ENCODE data around the gene RHD.
"Not testable (repeated sequence)": the region's sequence is repeated elsewhere in the genome, so short reads cannot be mapped to it uniquely, and the experiment has no call there.

The RHD gene

DNA sequence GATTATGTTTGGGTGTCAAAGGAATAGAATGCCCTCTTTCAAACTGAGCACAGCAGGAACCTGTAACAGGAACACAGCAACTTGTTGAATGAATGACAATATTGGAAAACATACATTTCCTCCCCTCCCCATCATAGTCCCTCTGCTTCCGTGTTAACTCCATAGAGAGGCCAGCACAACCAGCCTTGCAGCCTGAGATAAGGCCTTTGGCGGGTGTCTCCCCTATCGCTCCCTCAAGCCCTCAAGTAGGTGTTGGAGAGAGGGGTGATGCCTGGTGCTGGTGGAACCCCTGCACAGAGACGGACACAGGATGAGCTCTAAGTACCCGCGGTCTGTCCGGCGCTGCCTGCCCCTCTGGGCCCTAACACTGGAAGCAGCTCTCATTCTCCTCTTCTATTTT is at the start of gene RHD:
TSS of gene RHD (plus strand) at position 272 of the 400 bp plus-strand sequence. CDS start at position 311, 39 bp downstream.
- not testable (repeated sequence) for DNase-seq

GRCh38 chr1:25222606-25223005 is 49.7 kb upstream of the RHD start:
- DNase-seq: no peak

DNA sequence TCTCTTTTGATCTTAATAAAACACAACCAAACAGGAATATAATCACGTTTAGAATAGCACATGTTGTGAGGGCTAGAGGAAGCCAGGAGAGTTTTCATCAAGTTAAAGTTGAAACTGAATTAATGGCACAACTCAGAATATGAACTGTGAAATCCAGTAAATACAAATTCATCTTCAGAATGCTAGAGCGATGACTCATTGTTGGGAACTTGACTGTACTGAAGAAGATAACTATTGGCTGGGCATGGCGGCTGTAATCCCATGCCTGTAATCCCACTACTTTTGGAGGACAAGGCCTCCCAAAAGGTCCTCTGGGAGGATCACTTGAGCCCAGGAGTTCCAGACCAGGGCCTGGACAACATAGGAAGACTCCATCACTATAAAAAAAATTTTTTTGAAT is 48.8 kb upstream of the RHD start:
- DNase-seq: no peak

- DNase-seq: peak; percentile 94
These were observed 40.1 kb upstream of the RHD start, which contains the start of gene SYF2 for GRCh38 chr1:25232027-25232865. Gene SYF2 (minus strand): TSS chr1:25232502. CDS start chr1:25232467, 35 bp downstream.

- DNase-seq: peak; percentile 66
These were observed 39.2 kb upstream of the RHD start for GRCh38 chr1:25232866-25233784.

- not testable (repeated sequence) for DNase-seq
These were observed 36.9 kb upstream of the RHD start for GRCh38 chr1:25235411-25235810.

GRCh38 chr1:25236261-25236660 is 36.0 kb upstream of the RHD start:
- DNase-seq: not testable (repeated sequence)

DNA sequence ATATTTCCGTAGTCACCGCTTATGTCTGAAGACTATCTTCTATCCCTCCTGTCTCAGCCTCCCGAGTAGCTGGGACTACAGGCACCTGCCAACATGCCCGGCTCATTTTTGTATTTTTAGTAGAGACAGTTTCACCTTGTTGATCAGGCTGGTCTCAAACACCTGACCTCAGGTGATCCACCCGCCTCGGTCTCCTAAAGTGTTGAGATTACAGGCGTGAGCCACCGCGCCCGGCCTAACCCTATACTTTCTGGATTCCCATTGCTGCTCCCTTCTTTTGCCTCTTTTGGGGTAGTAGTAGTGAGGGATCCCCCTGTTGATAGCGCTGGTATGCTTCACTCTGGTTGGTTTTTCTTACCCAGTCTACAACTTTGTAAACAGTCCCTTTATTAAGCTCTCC is 34.3 kb upstream of the RHD start:
- no peak for DNase-seq

- peak; percentile 96 for DNase-seq
These were observed 32.4 kb upstream of the RHD start for GRCh38 chr1:25239681-25240541.

GRCh38 chr1:25243907-25244306 is 28.4 kb upstream of the RHD start:
- no peak for DNase-seq

DNA sequence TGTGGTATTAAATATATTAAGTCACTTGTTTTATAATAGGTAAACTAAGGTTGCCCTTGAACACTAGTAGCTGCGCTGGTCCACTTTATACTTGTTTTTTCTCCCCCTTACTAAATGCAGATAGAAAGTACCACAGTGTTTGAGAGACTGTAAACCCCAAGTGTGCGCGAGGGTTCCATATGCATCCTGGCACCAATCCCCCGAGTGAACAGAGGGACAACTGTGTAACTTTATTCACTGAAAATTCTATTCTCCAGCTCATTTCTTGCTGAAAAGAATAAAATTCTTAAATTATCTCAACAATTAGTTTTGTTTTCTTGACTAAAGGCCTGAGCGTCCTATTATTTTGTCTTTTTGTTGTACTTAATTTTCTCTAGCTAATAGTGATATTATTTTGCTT is 26.9 kb upstream of the RHD start:
- no peak for DNase-seq

- DNase-seq: no peak
These were observed 26.3 kb upstream of the RHD start for GRCh38 chr1:25245809-25246599.

DNA sequence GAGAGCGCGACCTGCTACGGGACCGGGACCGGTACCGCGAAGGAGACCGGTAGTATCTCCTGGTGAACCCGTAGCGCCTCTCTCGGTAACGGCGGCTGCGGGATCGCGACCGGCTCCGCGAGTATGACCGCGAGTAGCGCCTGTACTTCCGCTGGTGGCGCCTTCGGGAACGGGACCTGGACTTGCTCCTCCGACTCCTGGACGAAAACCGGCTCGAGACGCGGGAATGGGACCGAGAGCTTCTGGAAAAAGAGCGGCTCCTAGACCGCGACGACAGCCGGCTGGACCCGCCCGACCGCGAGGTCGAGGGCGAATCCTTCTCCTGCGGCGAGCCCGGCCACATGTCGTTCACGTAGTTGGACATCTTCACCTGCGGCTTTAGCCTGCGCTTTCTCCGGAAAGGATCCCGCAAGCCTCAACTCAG is 25.7 kb upstream of the RHD start:
- DNase-seq: peak; percentile 55

GRCh38 chr1:25247024-25247828 is 25.1 kb upstream of the RHD start, which contains the start of gene RSRP1:
Gene RSRP1 (minus strand): TSS chr1:25247454. CDS start chr1:25246963, 491 bp downstream.
- peak; percentile 100 for DNase-seq

- no peak for DNase-seq
These were observed 24.2 kb upstream of the RHD start for GRCh38 chr1:25247829-25248754.

GRCh38 chr1:25253911-25254310 is 18.4 kb upstream of the RHD start:
- no peak for DNase-seq

- DNase-seq: no peak
These were observed 16.4 kb upstream of the RHD start for GRCh38 chr1:25255706-25256577.

DNA sequence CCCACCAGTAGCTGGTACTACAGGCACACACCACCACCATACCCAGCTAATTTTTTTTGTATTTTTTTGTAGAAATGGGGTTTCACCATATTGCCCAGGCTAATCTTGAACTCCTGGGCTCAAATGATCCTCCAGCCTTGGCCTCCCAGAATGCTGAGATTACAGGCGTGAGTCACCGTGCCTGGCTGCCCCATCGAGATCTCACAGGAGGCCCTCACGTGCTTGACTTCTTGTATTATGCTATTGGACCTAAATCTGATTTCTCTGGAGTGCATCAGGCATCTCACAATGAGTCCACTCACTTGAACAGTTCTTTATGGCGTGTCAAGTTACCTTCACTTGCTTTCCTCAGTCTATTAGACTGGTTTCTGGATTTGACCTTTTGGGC is 15.7 kb upstream of the RHD start:
- DNase-seq: no peak

DNA sequence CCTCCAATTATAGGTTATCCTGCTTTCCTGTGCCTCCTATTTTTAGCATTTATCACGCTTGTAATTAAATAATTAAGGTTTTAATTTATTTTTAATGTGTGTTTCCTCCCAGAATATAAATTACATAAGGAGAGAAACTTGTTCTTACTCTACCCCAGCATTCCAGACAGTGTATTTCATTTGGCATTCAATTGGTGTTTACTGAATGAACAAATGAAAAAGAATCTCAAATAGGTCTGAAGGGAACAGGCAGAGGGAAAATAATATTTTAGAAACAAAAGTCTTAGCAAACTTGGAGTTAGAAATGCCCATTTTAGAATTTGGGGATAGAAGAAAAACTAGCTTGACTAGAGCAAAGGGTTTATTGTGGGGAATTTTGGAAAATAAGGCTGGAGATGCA is 15.1 kb upstream of the RHD start:
- no peak for DNase-seq
